Lower leg skin (tissue), 3 donors: ENCODE data around the gene HDLBP.

Experiments used
- POLR2A ChIP-seq, 2 donors: fragments of 450-650 bp; IDR thresholded peaks; one replicate each; pipeline ENCODE4 v1.6.1; 2016 to 2017; ENCODE audit warnings: antibody characterized with exemption in 2 of 2, mild to moderate bottlenecking in 1 of 2, moderate library complexity in 1 of 2
- TF ChIP-seq, protein P1 (sequence below), 3 donors: fragments of 450-650 bp; IDR thresholded peaks; one replicate each; pipeline ENCODE4 v1.5.1; 2016; ENCODE audit warnings: antibody characterized with exemption in 3 of 3, mild to moderate bottlenecking in 3 of 3, moderate library complexity in 2 of 3

GRCh38 chr2:241199286-241199685 lies 116.2 kb downstream of the HDLBP start:
- TF ChIP-seq, protein P1, sequence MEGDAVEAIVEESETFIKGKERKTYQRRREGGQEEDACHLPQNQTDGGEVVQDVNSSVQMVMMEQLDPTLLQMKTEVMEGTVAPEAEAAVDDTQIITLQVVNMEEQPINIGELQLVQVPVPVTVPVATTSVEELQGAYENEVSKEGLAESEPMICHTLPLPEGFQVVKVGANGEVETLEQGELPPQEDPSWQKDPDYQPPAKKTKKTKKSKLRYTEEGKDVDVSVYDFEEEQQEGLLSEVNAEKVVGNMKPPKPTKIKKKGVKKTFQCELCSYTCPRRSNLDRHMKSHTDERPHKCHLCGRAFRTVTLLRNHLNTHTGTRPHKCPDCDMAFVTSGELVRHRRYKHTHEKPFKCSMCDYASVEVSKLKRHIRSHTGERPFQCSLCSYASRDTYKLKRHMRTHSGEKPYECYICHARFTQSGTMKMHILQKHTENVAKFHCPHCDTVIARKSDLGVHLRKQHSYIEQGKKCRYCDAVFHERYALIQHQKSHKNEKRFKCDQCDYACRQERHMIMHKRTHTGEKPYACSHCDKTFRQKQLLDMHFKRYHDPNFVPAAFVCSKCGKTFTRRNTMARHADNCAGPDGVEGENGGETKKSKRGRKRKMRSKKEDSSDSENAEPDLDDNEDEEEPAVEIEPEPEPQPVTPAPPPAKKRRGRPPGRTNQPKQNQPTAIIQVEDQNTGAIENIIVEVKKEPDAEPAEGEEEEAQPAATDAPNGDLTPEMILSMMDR (IDR thresholded peaks at IDR 0.05): no peak
- TF ChIP-seq POLR2A (IDR thresholded peaks at IDR 0.05): no peak
